ENCODE measurements around the gene ABHD17B.
"Not testable (repeated sequence)": the region's sequence is repeated elsewhere in the genome, so short reads cannot be mapped to it uniquely, and the experiment has no call there.

Gene ABHD17B

DNA sequence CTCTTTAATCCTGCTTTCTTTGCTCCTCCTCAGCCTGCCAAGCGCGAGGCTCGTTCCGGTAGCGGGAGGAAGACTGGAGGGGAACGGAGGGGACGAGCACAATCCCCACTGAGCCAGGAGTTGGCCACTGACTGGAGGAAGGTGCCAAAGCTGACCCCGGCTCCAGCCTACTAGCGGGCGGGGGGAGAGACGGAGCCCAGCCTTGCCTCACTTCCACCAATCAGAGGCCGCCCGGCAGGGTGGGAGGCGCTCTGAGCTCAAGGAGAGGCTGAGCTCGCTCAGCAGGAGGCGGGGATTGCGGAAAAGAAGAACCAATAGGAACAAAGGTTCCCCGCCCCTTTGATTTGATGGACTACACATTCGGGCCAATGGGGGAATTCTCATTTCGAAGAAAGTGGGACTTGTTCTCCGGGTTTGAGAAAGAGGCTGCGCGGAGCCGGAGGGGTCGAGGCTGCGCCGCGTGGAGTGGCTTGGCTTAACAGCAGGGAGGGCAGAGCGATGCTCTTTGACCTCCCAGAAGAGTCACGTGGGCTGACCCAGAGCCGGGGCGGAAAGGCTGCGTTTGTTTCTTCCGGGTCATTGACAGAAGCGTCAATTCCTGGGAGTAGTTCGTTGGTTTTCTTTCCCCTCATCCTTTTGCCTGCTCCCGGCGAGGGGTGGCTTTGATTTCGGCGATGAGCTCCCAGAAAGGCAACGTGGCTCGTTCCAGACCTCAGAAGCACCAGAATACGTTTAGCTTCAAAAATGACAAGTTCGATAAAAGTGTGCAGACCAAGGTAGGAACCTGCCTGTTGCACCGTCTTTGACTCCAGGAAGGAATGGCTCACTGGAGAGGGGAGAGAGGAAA lies at the start of gene ABHD17B, which contains the start of gene C9orf85:
TSS of gene ABHD17B (minus strand) at position 133 of the 847 bp plus-strand sequence. CDS start 36,113 bp downstream, outside the sequence.
TSS of gene C9orf85 (plus strand) at position 579 of the 847 bp plus-strand sequence. CDS start at position 675, 96 bp downstream.
- DNase-seq (ENCODE audit: low read depth in 1 of 2, low spot score in 1 of 2): peak; percentile 87 to 92

DNA sequence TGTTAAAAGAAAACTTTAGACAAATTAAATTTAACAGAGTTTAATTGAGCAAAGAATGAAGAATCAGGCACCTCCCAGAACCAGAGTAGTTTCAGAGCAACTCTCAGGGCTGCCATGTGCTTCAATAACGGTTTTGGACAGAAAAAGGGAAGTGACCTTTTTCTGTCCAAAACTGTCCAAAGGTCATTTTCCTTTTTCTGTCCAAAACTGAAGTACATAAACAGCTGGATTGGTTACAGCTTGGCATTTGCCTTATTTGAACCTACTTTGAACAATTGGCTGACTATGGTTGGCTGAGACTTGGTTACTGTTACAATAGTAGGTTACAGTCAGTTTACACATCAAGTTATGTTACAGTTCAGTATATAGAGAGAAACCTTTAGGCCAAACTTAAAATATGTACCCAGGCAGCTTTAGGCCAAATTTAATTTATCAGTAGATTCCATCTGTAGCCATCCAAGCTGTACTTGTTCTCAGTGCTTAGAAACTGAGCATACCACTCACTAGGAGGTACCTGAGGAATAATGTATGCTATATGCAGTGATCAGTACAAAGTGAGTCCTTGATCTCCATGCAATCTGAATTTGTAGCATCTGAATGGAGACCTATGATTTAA lies 44.4 kb upstream of the ABHD17B start:
- DNase-seq (ENCODE audit: low read depth in 1 of 2, low spot score in 1 of 2): no peak

DNA sequence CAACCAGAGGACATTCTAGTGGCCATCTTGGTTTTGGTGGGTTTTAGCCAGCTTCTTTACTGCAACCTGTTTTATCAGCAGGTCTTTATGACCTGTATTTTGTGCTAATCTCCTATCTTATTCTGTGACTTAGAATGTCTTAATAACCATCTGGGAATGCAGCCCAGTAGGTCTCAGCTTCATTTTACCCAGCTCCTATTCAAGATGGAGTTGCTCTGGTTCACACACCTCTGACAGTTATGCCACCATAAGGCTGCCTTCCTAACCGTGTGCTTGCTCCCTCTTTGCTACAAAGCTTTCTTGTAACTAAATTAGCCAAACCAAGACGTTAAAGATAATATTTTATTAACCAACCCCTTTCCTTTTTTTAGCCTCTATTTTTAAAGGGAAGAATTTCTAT lies 43.7 kb upstream of the ABHD17B start:
- DNase-seq (ENCODE audit: low read depth in 1 of 2, low spot score in 1 of 2): not testable (repeated sequence)

DNA sequence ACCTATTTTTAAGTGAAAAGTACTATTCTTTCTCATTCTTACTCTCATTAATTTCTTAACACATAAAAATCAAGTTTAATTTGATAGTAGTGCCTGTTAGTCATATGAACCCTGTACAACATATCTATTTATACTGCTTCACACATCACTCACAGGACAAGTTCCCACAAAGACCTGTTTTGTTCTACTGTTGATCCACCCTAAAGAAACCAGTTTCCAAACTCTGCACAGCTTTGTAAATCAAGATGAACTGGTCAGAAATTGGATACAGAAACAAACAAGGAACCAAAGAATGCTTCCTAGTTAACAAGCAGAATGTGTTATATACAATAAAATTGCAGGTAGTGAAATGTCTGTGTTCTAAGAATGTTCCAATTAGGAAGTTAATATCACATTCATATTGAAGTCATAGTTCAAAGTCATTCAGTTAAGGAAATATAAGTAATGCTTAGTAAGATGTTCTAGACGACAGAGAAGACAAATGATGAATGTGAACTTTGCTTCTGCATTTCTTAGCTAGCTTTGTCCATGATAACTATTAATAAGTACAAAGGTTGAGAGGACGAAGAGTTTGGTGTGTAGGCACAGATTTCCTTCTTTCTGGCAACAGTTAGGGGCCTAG lies 33.9 kb upstream of the ABHD17B start:
- DNase-seq (ENCODE audit: low read depth in 1 of 2, low spot score in 1 of 2): no peak

DNA sequence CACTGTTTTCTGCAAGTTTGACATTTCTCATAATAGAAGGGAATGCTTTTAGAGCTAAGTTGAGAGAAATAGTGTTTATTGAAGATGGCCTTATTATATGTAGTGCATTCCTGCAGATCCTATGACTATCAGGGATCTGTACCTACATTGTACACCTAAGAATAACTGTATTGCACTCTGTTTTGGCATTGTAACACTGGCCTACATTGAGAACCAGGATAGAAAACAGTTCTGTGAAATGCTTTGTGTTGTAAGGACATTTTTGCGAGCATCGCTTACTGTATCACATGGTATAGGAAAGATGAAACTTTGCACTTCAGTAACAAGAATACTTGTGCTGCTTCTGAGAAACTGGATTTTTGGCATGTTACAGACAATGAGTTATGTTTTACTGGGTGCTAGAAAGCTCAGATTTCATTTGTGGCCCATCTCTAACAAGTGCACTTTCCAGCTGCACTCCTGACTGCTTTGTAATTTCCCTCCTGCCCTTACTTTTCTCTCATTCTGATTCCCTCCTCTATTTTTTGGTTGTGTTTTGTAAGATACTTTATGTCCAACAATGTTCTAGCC lies 31.1 kb upstream of the ABHD17B start:
- DNase-seq (ENCODE audit: low read depth in 1 of 2, low spot score in 1 of 2): no peak

DNA sequence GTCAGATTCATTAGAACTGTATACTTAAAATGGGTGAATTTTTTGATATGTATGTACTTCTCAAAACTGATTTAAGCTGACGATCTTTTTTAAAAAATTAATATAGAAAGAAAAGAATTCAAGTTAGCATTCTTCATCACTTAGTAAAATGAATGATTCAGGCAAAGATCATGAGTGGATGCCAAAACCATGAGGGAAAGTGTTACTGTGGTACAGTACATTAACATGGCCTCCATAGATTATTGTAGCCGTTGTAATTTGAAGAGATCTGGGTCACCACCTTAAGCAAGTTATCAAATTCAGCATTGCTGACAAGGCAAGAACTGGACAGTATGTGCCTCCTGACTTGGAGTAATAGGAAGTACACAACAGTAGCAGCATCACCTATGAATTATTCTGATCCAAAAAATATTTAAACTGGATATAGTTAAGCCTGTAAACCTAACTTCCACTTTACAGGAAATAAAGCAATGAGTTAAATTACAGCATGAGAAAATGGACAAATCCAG lies 30.1 kb upstream of the ABHD17B start:
- DNase-seq (ENCODE audit: low read depth in 1 of 2, low spot score in 1 of 2): no peak

DNA sequence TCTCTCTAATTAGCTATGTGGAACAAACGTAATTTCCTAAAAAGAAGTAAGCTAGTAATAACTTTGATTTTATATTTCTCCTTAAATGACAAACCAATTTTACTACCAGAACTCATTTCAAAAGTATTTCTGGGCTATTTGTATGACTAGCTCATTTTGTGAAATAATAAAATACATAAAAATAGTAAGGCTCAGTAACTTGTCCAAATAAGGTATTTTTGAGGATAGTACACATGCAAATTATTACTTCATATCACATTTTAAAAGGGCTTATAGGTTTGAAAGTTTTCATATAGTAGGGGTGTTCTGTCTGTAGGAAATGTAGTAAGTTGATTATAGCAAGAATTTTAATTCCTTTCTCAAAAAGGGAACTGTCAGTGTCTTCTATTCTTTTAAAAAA lies 26.9 kb upstream of the ABHD17B start:
- no peak for DNase-seq (ENCODE audit: low read depth in 1 of 2, low spot score in 1 of 2)

DNA sequence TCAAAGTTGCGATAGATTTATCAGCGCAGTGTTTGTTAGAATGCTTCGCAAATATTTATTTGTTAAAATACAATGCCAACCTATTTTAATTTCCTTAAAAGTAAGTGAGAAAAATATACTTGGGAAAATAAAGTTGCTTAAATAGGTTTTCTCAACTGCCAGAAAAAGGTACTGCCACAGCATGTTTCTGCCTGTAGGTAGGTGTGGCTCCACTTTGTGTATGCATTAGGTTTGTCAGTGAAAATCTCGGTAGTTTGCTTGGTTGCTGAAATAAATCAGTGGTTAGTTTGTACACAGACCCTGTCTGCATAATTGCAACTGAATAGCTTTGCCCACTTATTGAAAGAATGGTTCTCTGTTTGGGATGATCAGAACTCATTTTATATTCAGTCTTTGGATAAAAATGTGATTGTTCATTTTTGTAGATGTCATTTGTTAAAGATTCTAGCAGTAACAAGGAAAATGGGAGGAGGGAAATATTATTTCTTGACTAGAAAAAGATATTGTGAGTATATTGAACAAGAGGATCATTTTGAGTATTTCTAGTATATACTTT lies 26.2 kb upstream of the ABHD17B start:
- DNase-seq (ENCODE audit: low read depth in 1 of 2, low spot score in 1 of 2): no peak

DNA sequence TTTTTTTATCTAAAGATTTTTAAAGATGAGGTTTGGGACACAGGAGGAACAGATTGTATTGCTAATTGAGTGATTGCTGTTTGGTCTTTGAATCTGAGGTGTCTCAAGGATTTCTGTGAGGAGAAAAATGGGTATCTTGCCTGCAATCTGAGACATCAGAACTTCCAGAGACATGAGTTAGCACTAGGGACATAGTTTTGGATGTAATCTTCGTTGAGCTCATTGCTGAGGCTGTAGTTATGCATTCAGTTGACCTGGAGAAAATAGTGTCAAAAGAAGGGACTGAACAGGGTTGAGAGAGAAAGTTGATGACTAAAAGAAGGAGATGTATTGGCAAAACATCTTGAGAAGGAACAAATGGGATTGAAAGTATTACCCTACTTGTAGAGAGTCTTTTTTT lies 25.1 kb upstream of the ABHD17B start:
- DNase-seq (ENCODE audit: low read depth in 1 of 2, low spot score in 1 of 2): no peak

DNA sequence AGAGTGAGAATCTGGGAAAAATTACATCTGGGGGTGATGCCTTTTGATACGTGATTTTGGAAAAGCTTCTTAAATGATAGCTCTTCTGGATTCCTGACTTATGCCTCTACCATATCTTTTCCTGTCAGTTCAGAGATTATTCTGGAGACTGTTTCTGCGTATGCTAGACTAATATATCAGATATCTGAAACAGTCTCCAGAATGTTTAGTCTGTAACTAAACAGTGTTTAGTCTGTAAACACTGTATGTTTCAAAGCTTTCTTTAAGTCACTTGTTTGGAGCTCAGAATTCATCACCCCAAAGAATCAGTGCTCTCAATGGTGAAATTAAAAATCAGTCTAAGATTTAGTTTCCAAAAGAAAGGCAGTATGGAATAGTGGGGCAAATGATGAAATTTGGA lies 20.2 kb upstream of the ABHD17B start:
- no peak for DNase-seq (ENCODE audit: low read depth in 1 of 2, low spot score in 1 of 2)

DNA sequence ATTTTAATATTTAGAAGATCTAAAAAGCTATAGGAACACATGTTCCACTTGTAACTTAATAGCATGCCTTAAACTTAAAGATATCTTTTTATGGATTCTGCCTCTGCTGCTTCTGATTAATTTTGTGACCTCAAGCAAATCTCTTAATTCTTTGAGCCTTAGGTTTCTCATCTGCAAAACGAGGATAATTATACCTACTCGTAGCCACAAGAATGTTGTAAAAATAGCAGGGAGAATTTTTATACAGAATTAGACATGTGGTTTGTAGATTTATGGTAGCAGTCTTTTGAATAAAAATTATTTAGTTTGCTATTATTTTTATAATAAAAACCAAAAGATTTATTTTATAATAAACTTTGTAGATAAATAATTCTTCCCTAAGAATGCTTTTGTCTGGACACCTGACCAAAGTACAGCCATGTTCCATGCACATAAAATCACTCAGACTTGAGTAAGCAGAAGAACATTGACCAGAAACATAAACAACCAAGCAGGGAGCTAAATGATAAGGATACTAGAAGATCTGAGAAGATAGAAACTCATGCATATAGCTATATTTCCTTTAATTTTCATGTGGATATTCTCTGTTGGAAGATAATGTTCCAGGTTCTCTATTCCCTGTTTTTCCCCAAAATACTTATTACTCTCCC lies 18.9 kb upstream of the ABHD17B start:
- no peak for DNase-seq (ENCODE audit: low read depth in 1 of 2, low spot score in 1 of 2)

DNA sequence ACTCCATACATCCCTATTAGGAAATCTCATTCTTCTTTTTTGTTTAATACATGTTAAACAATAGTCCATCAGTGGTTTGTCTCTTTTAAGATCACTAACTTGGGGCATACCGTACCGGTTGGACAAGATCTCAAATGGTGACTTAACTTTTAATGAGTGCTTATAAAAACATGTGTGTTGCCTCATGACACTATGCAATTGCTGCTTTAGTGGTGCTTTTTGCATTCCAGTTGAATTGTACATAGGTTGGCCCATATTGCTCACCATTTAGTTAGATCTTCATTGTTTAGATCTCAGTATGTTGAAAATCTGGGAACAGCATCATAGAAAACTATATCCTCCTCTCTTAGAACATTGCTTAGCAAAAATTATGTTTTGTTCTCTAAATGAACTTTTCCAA lies 18.2 kb upstream of the ABHD17B start:
- DNase-seq (ENCODE audit: low read depth in 1 of 2, low spot score in 1 of 2): no peak

DNA sequence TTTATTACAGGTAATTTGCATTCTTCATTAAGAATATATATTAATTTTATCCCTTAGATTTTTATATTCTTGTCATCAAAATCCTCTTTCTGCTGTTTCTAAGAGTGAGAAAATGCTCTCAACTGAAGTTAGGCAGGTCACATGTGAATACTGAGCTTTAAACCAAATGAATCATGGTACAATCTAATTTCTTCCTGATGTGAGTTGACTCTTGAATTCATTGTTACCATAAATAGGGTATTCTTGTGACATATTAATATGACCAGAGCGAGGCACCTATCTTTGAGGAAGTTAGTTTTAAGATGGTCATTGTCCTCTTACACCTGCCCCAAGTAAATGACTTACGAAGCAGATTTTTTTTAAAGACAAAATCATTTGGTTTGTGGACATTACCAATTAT lies 17.8 kb upstream of the ABHD17B start:
- no peak for DNase-seq (ENCODE audit: low read depth in 1 of 2, low spot score in 1 of 2)

DNA sequence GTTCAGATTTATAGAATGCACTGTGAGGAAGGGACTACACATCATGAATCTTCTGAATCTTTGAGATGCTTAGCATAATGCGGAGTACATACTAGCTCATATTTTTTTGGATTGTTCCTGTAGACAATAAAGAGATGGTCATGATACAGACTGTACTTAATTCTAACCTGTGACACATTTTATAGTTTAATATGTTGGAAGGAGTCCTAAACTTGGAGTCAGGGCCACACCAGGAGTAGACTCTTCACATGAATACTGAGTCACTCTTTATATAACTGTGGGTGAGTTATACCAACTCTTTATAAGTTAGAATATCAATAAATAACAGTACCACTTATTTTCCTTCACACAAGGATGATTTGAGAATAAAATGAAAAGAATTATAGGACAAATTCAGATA lies 17.4 kb upstream of the ABHD17B start:
- DNase-seq (ENCODE audit: low read depth in 1 of 2, low spot score in 1 of 2): no peak

DNA sequence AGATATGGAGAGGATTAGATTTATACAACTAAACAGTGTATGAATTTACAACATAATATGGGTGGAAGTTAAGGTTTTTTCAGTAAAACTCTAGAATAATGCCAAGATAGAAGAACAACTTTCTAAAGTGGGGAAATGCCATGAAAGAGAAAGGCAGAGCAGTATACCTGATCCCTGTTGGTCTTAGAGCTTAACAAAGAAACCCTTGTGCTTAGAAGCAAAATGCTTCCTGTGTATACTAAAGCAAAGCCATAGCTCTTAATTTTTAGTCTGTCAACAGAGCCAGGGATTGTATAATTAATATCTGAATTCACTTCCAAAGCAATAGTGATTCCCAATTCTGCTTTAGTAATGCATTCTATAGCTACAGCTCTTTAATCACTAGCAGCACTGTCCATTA lies 14.8 kb upstream of the ABHD17B start:
- DNase-seq (ENCODE audit: low read depth in 1 of 2, low spot score in 1 of 2): no peak

DNA sequence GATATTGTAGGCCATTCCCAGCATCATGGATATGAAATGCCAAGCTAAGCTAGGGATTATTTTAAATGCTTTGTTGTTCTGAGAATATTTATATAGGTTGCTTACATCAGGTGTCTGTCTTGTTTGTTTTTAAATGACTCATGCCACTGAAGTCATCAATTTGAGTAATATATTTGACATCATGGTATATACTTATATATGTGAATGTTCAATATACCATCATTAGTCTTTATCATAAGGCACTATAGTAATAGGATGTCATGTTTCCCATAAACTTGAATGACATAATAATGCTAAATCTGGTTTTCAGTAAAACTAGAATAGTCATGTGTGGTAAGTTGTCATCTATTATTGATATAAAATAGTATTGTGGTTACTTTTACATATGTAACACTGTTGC lies 13.6 kb upstream of the ABHD17B start:
- DNase-seq (ENCODE audit: low read depth in 1 of 2, low spot score in 1 of 2): no peak

DNA sequence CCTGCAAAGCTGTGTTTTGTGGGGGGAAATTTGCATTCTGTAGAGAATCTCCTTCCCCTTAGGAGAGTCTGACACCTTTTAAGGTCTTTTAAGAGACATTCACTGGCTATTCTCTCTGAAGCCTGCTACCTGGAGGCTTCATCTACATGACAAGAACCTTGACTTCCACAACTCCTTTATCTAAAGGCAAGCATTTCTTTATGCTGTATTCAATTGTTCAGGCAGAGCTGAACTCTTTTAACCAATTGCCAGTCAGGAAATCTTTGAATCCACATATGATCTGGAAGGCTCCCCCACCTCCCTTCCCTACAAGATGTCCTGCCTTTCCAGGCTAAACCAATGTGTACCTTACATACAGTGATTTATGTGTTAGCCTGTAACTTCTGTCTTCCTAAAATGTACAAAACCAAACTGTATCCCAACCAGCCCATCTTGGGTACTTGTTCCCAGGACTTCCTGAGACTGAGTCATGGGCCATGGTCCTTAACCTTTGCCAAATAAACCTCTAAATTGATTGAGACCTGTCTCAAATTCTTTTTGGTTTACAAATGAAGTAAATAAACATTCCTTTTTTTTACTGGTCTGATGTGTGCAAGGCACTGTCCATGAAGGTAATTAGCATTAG lies 10.3 kb upstream of the ABHD17B start:
- no peak for DNase-seq (ENCODE audit: low read depth in 1 of 2, low spot score in 1 of 2)

DNA sequence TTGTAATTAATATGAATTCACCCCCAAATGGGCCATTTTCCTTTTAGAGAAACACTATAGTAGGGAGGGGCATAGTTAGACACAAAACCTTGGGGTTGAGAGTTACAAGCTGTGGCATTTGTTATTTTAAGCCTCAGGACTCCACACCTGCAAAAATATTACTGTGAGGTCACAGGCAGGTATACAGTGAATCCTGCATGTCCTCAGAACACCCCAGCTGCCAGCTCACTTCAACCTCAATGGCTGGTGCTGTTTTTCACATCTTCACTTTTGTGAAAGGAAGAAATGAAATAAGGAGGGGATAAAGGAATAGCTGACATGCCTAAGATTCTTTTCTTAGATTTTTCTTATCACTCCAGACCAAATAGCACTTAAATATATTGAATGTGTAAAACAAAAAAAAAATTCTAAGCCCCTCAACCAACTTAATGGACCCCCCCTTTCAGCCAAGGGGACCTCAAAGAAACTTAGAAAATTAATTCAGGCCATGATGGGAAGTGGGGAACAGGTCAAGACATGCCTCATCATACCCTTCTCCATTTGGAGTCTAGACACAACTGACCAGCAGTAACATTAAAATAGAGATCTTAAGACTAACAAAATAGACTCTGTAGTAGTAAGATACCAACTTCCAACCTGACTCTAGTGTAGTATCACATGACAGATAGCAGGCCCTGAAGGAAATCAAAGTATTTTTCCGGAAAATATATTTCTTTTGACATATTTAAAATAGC lies 9.6 kb upstream of the ABHD17B start:
- DNase-seq (ENCODE audit: low read depth in 1 of 2, low spot score in 1 of 2): no peak

DNA sequence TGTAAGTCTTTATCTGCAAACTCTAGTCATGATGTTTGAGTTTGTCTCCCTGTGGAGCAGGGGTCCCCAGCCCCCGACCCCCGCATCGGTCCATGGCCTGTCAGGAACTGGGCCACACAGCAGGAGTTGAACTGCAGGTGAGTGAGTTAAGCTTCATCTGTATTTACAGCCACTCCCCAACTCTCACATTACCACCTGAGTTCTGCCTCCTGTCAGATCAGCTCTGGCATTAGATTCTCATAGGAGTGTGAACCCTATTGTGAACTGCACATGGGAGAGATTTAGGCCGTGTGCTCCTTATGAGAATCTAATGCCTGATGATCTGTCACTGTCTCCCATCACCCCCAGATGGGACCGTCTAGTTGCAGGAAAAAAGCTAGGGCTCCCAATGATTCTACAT lies 7.4 kb upstream of the ABHD17B start:
- no peak for DNase-seq (ENCODE audit: low read depth in 1 of 2, low spot score in 1 of 2)
